ENCODE results near the gene SNX14. TPM values are rescaled to one million over a fixed set of nuclear protein-coding genes. Genes with fewer than 3 reads are reported as not detected.

The SNX14 gene
- total RNA-seq, 1 donor from 2014 or later, result 63.2 TPM

- Histone ChIP-seq H3K4me1 (peaks cover 14 to 72% of the 10 kb centered on the region in 2 donors), H3K9me3 (no peaks in the 10 kb centered on the region), H3K4me3 (peak overlapping the region in 1 of 2 donors; percentile 40), H3K36me3 (no peaks in the 10 kb centered on the region), H3K27me3 (no peaks in the 10 kb centered on the region), H3K27ac (peak overlapping the region; percentile 90 to 93)
- peak; percentile 40 to 91 for DNase-seq (ENCODE audit: low spot score in 2 of 2)
- no peak for TF ChIP-seq CTCF (IDR thresholded peaks at IDR 0.05)
- intact Hi-C loops (cut with DNase I), result loop anchor here (1.0 to 10.0 kb wide), 4 partner anchors 14 to 1040 kb away; partner anchors contain the start of gene NT5E
Observed at GRCh38 chr6:85464722-85465150, 128.9 kb downstream of the SNX14 start.

GRCh38 chr6:85464260-85464644 lies 129.4 kb downstream of the SNX14 start:
- no peak for TF ChIP-seq CTCF (IDR thresholded peaks at IDR 0.05)
- peak in 1 of 2 donors; percentile 90 for DNase-seq (ENCODE audit: low spot score in 2 of 2)
- intact Hi-C loops (cut with DNase I), result loop anchor here (1.0 to 10.0 kb wide), 4 partner anchors 14 to 1039 kb away; partner anchors contain the start of gene NT5E
- peaks cover 14 to 74% of the 10 kb centered on the region in 2 donors for H3K4me1 ChIP-seq
- no peaks in the 10 kb centered on the region for H3K27me3 ChIP-seq
- H3K4me3 ChIP-seq, result peak overlapping the region in 1 of 2 donors; percentile 40
- H3K36me3 ChIP-seq, result no peaks in the 10 kb centered on the region
- peak overlapping the region; percentile 90 to 93 for H3K27ac ChIP-seq
- H3K9me3 ChIP-seq, result no peaks in the 10 kb centered on the region

- intact Hi-C loops (cut with DNase I), result loop anchor here (1.0 to 10.0 kb wide), 4 partner anchors 13 to 1039 kb away; partner anchors contain the start of gene NT5E
Observed at GRCh38 chr6:85463621-85464259, 129.9 kb downstream of the SNX14 start.

GRCh38 chr6:85462673-85463072 lies 131.0 kb downstream of the SNX14 start:
- no peak for TF ChIP-seq CTCF (IDR thresholded peaks at IDR 0.05)
- Histone ChIP-seq H3K4me1 (peaks cover 19 to 78% of the 10 kb centered on the region in 2 donors), H3K27me3 (no peaks in the 10 kb centered on the region), H3K27ac (peak overlapping the region; percentile 90 to 93), H3K36me3 (no peaks in the 10 kb centered on the region), H3K9me3 (no peaks in the 10 kb centered on the region), H3K4me3 (no peak overlapping the region)
- DNase-seq (ENCODE audit: low spot score in 2 of 2), result no peak
- intact Hi-C loops (cut with DNase I), result loop anchor here (5.0 to 10.0 kb wide), 3 partner anchors 212 to 1038 kb away; no protein-coding TSS in a partner anchor

More at GRCh38 chr6:85463621-85464259, 129.9 kb downstream of the SNX14 start:
- Histone ChIP-seq H3K4me3 (no peak overlapping the region), H3K27ac (peak overlapping the region; percentile 90 to 93), H3K27me3 (no peaks in the 10 kb centered on the region), H3K4me1 (peaks cover 18 to 74% of the 10 kb centered on the region in 2 donors), H3K9me3 (no peaks in the 10 kb centered on the region), H3K36me3 (no peaks in the 10 kb centered on the region)
- DNase-seq (ENCODE audit: low spot score in 2 of 2), result no peak
- no peak for TF ChIP-seq CTCF (IDR thresholded peaks at IDR 0.05)

GRCh38 chr6:85461798-85462170 lies 131.9 kb downstream of the SNX14 start:
- H3K27ac ChIP-seq, result peak overlapping the region; percentile 90 to 93
- H3K27me3 ChIP-seq, result no peaks in the 10 kb centered on the region
- no peaks in the 10 kb centered on the region for H3K9me3 ChIP-seq
- DNase-seq (ENCODE audit: low spot score in 2 of 2), result no peak
- no peaks in the 10 kb centered on the region for H3K36me3 ChIP-seq
- TF ChIP-seq CTCF (IDR thresholded peaks at IDR 0.05), result no peak
- H3K4me1 ChIP-seq, result peaks cover 19 to 82% of the 10 kb centered on the region in 2 donors
- no peak overlapping the region for H3K4me3 ChIP-seq
- intact Hi-C loops (cut with DNase I), result loop anchor here (5.0 to 10.0 kb wide), 3 partner anchors 213 to 1037 kb away; no protein-coding TSS in a partner anchor
